ENCODE measurements around the gene NLRC3.

Gene NLRC3

DNA sequence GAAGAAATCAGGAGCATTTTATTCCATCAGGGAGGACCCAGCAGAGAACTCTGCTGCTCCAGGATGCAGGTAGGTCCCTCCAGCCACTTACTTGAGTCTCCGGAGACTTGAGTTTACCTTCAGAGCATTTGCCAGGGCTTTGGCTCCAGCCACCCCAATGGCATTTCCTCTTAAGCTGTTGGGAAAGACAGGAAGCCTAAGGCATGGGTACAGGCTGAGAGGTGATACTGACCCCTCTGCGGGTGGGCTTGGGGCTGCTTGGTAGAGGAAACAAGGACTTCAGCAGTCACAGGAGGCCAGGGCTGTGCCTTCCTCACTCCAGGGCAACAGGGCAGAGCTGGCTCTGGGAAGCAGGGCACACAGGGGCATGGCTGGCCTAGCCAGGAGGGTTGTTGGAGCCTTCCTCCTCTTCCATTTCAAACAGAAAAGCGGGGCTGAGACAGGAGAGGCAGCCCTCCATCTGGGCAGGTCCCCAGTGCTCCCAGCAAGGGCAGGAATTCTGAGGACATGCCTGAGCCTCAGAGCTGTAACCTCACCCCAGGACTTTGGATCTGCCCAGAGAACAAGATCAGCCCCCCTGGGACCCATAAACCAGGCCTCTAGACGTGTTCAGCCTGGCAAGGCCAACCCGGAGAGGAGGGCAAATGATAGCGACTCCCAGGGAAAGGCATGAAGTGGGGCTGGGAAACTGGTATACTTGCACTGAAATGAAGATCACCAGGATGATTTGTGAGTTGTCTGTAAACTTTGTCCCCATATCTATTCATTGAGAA lies 34.4 kb downstream of the NLRC3 start:
- TF ChIP-seq, protein P1, sequence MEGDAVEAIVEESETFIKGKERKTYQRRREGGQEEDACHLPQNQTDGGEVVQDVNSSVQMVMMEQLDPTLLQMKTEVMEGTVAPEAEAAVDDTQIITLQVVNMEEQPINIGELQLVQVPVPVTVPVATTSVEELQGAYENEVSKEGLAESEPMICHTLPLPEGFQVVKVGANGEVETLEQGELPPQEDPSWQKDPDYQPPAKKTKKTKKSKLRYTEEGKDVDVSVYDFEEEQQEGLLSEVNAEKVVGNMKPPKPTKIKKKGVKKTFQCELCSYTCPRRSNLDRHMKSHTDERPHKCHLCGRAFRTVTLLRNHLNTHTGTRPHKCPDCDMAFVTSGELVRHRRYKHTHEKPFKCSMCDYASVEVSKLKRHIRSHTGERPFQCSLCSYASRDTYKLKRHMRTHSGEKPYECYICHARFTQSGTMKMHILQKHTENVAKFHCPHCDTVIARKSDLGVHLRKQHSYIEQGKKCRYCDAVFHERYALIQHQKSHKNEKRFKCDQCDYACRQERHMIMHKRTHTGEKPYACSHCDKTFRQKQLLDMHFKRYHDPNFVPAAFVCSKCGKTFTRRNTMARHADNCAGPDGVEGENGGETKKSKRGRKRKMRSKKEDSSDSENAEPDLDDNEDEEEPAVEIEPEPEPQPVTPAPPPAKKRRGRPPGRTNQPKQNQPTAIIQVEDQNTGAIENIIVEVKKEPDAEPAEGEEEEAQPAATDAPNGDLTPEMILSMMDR (IDR thresholded peaks at IDR 0.05; ENCODE audit: low read depth, low read length): no peak
- no peak for DNase-seq (ENCODE audit: low read depth, low spot score)
- H3K4me3 ChIP-seq (ENCODE audit: low read depth, low read length): no peak overlapping the region
- in situ Hi-C loops (cut with HindIII; ENCODE audit: low sequenced_read_pairs): no loop called here

DNA sequence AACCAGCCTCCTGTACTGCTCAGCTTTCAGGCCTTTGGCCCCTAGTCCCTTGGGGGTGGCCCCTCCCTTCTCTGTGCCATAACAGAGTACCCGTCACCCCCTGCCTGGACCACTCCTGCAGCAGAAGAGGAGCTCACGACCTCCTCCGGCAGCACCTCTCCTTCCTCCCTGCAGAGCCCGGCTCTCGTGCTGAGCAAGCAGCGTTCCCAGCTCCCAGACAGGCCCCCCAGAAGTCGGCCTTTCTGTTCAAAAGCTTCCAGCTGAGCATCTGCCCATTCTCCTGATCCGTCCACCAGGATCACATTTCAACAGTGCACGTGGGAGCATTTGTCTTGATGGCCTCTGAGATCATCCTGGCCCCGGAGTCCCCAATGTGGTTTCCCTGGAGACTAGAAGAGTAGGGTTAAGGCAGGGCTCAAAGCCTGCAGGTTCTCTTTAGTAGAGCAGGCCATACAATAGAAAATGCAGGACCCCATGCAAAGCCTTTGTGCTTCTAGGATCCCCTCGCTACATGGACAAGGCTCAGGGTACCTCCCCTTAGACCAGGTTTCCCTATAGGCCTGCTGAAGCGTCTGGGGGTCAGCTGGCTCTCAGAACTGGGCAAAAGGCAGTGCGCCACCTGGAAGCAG lies 35.6 kb downstream of the NLRC3 start:
- in situ Hi-C loops (cut with HindIII; ENCODE audit: low sequenced_read_pairs): no loop called here
- DNase-seq (ENCODE audit: low read depth, low spot score): no peak

DNA sequence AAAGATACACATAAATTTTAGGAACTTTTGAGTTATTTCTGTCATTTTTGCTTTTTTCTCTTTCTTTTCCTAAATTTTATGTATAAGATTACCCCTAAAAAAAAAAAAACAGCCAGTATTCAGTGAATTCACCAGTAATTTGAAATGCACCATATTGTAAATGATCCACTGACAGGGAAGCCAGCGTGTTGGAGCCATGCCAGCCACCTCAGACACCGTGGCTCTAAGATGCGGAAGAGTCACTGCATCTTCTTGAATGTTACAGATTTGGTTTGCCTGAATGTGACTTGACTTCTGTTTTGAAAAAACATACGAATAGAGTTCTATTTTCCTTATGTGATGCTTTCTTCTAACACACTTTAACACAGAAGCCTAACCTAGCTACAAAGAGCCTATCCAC lies 39.0 kb downstream of the NLRC3 start:
- H3K4me3 ChIP-seq (ENCODE audit: low read depth, low read length): no peak overlapping the region
- no peak for DNase-seq (ENCODE audit: low read depth, low spot score)
- TF ChIP-seq, protein P1 (IDR thresholded peaks at IDR 0.05; ENCODE audit: low read depth, low read length): no peak
- in situ Hi-C loops (cut with HindIII; ENCODE audit: low sequenced_read_pairs): no loop called here

More for the DNA sequence above, 35.6 kb downstream of the NLRC3 start:
- no peak overlapping the region for H3K4me3 ChIP-seq (ENCODE audit: low read depth, low read length)
- TF ChIP-seq, protein P1 (IDR thresholded peaks at IDR 0.05; ENCODE audit: low read depth, low read length): no peak

DNA sequence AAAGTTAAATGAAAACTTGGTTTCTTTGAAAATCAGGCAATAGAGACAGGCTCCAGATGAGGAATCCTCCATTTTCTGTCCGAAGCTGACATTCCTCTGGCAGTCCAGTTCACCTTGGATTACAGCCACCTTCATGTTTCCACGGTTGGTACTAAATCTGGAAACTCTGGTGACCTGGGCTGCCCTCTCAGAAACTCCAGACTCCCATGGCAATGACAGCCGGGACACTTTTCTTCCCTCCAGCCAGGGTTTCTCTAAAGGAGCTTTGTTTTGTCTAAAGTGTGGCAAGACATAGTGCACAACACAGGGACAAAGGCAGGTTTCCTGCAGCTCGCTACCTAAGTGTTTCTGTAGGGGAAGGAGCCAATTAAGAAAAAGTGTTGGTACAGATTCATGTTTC lies 40.4 kb downstream of the NLRC3 start:
- in situ Hi-C loops (cut with HindIII; ENCODE audit: low sequenced_read_pairs): no loop called here
- TF ChIP-seq, protein P1 (IDR thresholded peaks at IDR 0.05; ENCODE audit: low read depth, low read length): no peak
- H3K4me3 ChIP-seq (ENCODE audit: low read depth, low read length): no peak overlapping the region
- no peak for DNase-seq (ENCODE audit: low read depth, low spot score)

DNA sequence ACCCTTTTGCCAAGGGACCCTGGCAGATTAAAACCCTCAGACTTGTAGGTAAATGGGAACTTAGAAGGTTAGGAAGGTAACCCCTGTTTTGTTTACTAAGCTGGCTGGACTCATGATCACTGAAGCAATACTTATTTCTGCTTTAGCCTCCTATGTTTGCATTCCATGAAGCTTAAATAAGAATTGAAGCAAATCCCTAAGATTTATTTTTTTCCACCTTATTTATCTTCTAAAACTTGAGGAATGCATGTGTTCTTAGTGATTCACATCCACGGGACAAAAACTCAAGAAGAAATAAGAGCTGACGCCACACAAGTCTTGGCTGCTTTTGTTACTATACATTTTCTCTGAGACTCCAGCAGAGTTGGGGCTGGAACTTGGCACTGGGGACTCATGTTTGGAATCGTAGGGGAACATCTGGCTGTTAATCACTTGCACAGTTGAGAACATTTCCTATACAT lies 40.9 kb downstream of the NLRC3 start:
- in situ Hi-C loops (cut with HindIII; ENCODE audit: low sequenced_read_pairs): no loop called here
- DNase-seq (ENCODE audit: low read depth, low spot score): peak; percentile 76
- H3K4me3 ChIP-seq (ENCODE audit: low read depth, low read length): no peak overlapping the region
- TF ChIP-seq, protein P1 (IDR thresholded peaks at IDR 0.05; ENCODE audit: low read depth, low read length): no peak

DNA sequence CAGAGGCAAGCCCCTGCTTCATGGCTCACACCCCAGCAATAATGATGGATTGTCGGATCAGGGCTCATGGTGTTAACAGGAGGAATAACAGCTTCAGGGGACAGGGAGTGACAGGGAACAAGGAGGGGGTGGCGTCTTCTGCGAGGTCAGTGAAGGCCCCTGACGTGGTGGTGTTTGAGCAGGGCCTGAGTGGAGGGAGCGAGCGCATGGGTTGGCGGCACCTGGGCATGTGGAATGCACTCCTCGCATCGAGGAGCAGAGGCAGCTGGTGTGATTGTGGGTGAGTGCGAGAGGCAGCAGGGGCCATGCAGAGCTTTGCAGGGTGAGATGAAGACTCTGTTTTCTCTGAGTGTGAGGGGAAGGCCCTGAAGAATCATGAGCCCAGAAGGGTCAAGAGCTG lies 43.1 kb downstream of the NLRC3 start:
- in situ Hi-C loops (cut with HindIII; ENCODE audit: low sequenced_read_pairs): no loop called here

More for the DNA sequence above, 43.1 kb downstream of the NLRC3 start:
- no peak for DNase-seq (ENCODE audit: low read depth, low spot score)
- H3K4me3 ChIP-seq (ENCODE audit: low read depth, low read length): no peak overlapping the region
- TF ChIP-seq, protein P1 (IDR thresholded peaks at IDR 0.05; ENCODE audit: low read depth, low read length): no peak

All from astrocyte of the spinal cord (primary cell).